Caki2 (cell line): ENCODE measurements around the gene SESN2. TPM values are rescaled to one million over a fixed set of nuclear protein-coding genes. Genes with fewer than 3 reads are reported as not detected.

ENCODE experiments used
- DNase-seq: peaks from one replicate; pipeline ENCODE4 v3.0.0-alpha.2; 2015; ENCODE audit warnings: low read depth
- in situ Hi-C: cut with HindIII; loops from 2 replicates; pipeline ENCODE4 v1.10.0; 2016; ENCODE audit warnings: low sequenced_read_pairs, low pct_unique_long_range_greater_than_20kb, mixed read lengths
- total RNA-seq: library from RNA; depleted of rRNA; stranded (reverse); fragments of >200 nt; shearing (Covaris generic); gene quantifications from 2 replicates; pipeline ENCODE4 v1.2.3, GENCODE V29; 2014; ENCODE audit warnings: low replicate concordance; rRNA removed

Gene SESN2
- 21.7 TPM in 2 replicates for total RNA-seq

- DNase-seq: peak; percentile 98
- in situ Hi-C loops: loop anchor here (10.0 kb wide), 1 partner anchor 155 kb away; no protein-coding TSS in a partner anchor
Measured at GRCh38 chr1:28259252-28259933, at the start of gene SESN2. TSS of gene SESN2 (plus strand) at chr1:28259518. CDS start at chr1:28259848, 330 bp downstream.

DNA sequence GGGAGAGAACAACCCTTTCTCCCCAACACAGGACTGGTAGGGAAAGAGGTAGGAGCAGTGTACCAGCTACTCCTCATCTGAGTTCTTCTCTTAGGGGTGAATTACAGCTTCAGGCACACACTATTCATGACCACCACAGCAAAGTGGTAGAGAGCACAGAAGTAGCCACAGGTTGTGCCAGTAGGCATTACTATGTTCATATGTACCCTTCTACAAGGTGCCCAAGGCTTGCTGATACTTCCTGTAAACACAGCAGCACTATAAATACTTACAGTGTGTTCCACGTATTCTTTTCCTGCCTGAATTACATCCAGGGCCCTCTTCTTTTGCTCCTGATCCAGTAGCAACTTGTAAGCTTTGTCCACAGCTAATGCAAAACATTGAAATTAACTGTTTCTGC is 49.6 kb upstream of the SESN2 start:
- in situ Hi-C loops: no loop called here
- DNase-seq: no peak

GRCh38 chr1:28213315-28213714 is 46.0 kb upstream of the SESN2 start:
- DNase-seq: no peak
- in situ Hi-C loops: no loop called here

- no peak for DNase-seq
- in situ Hi-C loops: no loop called here
Measured at GRCh38 chr1:28229089-28229488, 30.2 kb upstream of the SESN2 start.

DNA sequence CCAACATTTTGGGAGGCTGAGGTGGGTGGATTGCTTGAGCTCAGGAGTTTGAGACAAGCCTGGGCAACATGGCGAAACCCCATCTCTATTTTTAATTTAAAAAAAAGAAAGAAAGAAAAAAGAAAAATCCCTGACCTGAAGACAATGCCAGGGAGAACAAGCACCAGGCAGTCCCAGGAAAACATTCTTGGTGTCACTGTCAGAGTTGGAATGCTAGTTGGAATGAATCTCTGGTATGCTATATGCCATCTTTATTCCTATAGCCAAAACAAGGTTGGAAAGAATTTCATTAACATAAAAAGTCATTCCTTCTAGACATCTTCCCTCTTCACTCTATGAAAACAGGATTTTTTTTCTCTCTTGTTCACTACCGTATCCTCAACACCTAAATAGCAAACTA is 29.3 kb upstream of the SESN2 start:
- no peak for DNase-seq
- in situ Hi-C loops: no loop called here

DNA sequence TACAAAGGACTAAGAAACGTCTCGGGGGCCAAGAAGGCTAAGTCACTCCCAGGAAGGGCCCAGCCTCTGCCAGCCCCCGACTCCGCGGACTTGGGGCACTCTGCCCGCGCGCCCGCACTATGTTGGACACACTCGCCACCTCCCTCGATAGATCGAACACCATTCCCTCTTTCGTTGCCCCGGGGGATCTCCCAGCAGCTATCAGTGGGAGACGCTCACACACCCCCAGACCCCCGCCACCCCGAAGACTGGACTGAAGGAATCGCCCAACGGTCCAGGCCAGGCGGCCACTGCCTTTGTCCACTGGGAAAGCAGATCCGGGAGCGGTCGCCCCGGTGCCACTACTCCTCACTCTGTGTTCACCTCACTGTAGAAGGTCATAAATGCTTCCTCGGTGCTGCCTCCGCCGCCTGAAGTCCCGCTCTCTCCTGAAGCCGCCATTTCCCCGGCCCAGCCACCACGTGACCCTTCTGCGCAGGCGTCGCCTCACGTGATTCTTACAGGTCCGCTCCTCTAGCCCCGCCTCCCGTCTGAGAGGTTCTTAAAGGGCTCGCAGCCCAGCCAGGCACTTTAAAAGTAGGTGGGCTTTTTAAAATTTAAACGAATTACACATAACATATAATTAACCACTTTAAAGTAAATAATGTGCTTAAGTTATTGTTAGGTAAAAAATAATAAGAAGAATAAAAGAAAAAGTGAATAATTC is 26.6 kb upstream of the SESN2 start, which contains the start of gene DNAJC8:
Gene DNAJC8, minus strand, starts transcription at position 472 of the 706 bp plus-strand sequence. Its CDS starts 31 bp downstream, at position 441.
- in situ Hi-C loops: no loop called here
- DNase-seq: peak; percentile 71

DNA sequence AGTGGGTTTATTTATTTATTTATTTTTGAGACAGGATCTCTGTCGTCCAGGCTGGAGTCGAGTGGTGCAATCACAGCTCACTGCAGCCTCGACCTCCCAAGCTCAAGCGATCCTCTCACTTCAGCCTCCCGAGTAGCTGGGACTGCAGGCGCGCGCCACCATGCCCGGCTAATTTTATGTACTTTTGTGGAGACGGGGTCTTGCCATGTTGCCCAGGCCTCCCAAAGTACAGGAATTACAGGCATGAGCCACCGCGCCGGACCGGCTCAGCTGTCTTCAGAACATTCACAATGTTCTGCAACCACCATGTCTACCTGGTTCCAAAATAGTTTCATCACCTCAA is 26.1 kb upstream of the SESN2 start:
- DNase-seq: no peak
- in situ Hi-C loops: no loop called here

- in situ Hi-C loops: no loop called here
- peak; percentile 96 for DNase-seq
Measured at GRCh38 chr1:28235755-28236655, 23.3 kb upstream of the SESN2 start, which contains the start of gene ATP5IF1. TSS of gene ATP5IF1 (plus strand) at chr1:28236124. CDS start at chr1:28236184, 60 bp downstream.

- DNase-seq: no peak
- in situ Hi-C loops: no loop called here
Measured at GRCh38 chr1:28236656-28237322, 22.5 kb upstream of the SESN2 start.

DNA sequence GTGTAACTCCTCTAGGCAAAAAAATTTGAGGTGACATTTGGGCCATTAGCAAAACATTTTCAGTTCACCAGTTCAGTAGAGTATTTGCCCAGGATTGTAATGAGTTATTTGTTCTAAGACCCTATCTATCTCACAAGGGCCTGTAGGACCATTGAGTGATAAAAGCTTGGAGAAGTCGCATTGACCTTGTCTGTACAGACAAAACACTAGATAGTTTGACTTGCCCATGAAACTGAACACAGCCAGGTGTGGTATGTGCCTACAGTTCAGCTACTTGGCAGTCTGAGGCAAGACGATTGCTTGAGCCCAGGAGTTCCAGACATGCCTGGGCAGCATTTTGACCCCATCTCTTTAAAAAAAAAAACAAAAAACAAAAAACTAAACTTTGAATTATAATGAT is 20.3 kb upstream of the SESN2 start:
- no peak for DNase-seq
- in situ Hi-C loops: no loop called here

- in situ Hi-C loops: no loop called here
Measured at GRCh38 chr1:28240024-28240423, 19.3 kb upstream of the SESN2 start.

GRCh38 chr1:28241638-28242241 is 17.6 kb upstream of the SESN2 start:
- DNase-seq: no peak
- in situ Hi-C loops: no loop called here

More at GRCh38 chr1:28240024-28240423, 19.3 kb upstream of the SESN2 start:
- DNase-seq: peak; percentile 26

DNA sequence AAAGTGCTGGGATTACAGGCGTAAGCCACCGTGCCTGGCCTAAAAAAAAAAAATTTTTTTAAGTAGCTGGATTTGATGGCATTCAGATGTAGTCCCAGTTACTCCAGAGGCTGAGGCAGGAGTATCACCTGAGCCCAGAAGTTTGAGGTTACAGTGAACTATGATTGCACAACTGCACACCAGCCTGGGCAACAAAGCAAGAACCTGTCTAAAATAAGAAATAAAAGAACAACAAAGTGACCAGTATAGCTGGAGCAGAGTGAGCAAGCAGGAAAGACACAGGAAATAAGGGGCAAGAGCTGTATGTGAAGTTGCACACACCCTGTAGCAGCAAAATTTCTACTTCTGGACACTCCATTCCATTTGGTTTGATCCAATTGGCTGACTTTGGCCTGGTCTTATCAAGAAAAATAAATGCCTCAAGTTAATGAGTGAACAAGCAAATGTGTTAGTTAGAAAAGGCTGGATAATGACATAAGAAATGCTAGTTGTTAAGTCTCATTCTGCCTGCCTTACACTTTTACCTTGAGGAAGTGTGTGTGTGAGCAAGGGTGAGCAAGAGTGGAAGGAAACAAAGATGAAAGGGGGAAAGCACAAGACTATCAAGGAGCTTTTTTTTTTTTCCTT is 15.5 kb upstream of the SESN2 start:
- peak; percentile 81 for DNase-seq
- in situ Hi-C loops: no loop called here

- DNase-seq: no peak
- in situ Hi-C loops: no loop called here
Measured at GRCh38 chr1:28244549-28245251, 14.6 kb upstream of the SESN2 start.

- DNase-seq: no peak
- in situ Hi-C loops: no loop called here
Measured at GRCh38 chr1:28246427-28246832, 12.9 kb upstream of the SESN2 start.

DNA sequence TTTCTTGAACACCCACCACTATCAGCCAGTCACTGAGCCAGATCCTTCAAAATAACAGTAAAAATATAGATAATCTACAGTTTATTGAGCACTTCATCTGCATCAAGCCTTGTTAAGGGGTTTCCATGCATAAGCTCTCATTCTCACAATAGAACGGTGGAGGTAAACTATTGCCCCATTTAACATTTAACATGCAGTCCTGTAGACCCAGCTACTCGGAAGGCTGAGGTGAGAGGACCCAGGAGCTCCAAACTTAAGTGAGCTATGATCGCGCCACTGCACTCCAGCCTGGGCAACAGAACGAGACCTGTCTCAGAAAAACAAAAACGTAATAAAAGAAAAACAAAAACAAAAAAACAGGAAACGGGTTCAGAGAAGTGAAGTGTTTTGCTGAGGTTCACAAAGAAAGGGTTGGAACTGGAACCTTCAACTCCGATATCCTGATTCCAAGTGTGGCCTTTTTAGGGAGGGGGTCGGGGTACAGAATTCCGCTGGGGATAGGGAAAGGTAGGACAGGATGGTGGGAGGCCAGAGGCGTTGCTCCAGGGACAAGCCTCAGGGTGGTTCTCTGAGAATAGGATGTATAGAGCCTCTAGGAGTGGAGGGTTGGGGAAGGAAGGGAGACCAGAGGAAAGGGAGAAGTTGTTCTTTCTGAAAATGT is 11.6 kb upstream of the SESN2 start:
- in situ Hi-C loops: no loop called here
- DNase-seq: no peak
